ENCODE results near the gene CCT3. TPM values are rescaled to one million over a fixed set of nuclear protein-coding genes. Genes with fewer than 3 reads are reported as not detected.
"Not testable (repeated sequence)": the region's sequence is repeated elsewhere in the genome, so short reads cannot be mapped to it uniquely, and the experiment has no call there.

CCT3 gene
- total RNA-seq, 1 donor from 2014 or later: 186 TPM

- H3K27me3 ChIP-seq: no peaks in the 10 kb centered on the region
- intact Hi-C loops (cut with DNase I): no loop called here
- no peak for TF ChIP-seq POLR2AphosphoS5 (IDR thresholded peaks at IDR 0.05; ENCODE audit: insufficient read depth in 1 of 2, low read depth in 1 of 2)
- TF ChIP-seq, protein P1, sequence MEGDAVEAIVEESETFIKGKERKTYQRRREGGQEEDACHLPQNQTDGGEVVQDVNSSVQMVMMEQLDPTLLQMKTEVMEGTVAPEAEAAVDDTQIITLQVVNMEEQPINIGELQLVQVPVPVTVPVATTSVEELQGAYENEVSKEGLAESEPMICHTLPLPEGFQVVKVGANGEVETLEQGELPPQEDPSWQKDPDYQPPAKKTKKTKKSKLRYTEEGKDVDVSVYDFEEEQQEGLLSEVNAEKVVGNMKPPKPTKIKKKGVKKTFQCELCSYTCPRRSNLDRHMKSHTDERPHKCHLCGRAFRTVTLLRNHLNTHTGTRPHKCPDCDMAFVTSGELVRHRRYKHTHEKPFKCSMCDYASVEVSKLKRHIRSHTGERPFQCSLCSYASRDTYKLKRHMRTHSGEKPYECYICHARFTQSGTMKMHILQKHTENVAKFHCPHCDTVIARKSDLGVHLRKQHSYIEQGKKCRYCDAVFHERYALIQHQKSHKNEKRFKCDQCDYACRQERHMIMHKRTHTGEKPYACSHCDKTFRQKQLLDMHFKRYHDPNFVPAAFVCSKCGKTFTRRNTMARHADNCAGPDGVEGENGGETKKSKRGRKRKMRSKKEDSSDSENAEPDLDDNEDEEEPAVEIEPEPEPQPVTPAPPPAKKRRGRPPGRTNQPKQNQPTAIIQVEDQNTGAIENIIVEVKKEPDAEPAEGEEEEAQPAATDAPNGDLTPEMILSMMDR (IDR thresholded peaks at IDR 0.05): no peak
- TF ChIP-seq POLR2A (IDR thresholded peaks at IDR 0.05): no peak
Observed at GRCh38 chr1:156373546-156373945, 35.5 kb upstream of the CCT3 start.

DNA sequence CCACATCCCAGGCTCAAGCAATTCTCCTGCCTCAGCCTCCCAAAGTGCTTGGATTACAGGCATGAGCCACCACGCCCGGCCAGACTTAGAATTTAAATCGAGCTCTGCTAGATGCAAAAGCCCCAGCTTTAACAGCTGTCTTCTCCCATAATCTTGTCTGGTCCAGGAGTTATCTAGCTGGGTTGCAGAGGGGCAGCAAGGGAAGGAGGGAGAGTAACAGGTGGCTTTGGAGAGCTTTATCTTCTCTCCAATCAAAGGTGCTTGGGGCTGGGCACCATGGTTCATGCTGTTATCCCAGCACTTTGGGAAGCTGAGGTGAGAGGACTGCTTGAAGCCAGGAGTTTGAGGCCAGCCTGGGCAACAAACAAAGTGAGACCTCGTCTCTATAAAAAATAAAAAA, 34.8 kb upstream of the CCT3 start:
- intact Hi-C loops (cut with DNase I): no loop called here
- H3K27ac ChIP-seq: no peak overlapping the region
- H3K9me3 ChIP-seq: no peaks in the 10 kb centered on the region
- H3K36me3 ChIP-seq: no peaks in the 10 kb centered on the region
- TF ChIP-seq, protein P1 (IDR thresholded peaks at IDR 0.05): no peak
- TF ChIP-seq POLR2A (IDR thresholded peaks at IDR 0.05): no peak
- peaks cover 11% of the 10 kb centered on the region for H3K4me1 ChIP-seq
- H3K4me3 ChIP-seq: no peak overlapping the region
- DNase-seq (ENCODE audit: extremely low spot score in 2 of 2): no peak
- no peaks in the 10 kb centered on the region for H3K27me3 ChIP-seq

More at GRCh38 chr1:156373546-156373945, 35.5 kb upstream of the CCT3 start:
- Histone ChIP-seq H3K4me3 (no peak overlapping the region), H3K27ac (no peak overlapping the region), H3K4me1 (peaks cover 7% of the 10 kb centered on the region), H3K9me3 (no peaks in the 10 kb centered on the region), H3K36me3 (no peaks in the 10 kb centered on the region)
- DNase-seq (ENCODE audit: extremely low spot score in 2 of 2): no peak

DNA sequence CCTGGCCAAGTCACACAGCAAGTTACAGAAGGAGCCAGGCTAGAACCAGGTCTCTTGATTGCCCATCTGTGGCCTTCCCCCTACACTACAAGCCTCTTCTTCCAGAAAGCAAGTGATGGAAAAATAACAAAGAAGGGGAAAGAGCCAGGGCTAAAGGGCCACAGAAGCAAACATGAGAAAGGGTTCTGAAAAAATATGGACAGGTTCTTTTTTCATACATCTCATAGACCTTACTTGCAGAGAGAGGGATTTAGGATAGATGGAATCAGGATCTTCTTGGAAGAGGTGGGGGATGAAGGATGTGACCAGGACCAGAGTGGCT, 34.1 kb upstream of the CCT3 start:
- intact Hi-C loops (cut with DNase I): no loop called here

GRCh38 chr1:156371553-156372264, 33.6 kb upstream of the CCT3 start:
- no peaks in the 10 kb centered on the region for H3K9me3 ChIP-seq
- TF ChIP-seq, protein P1 (IDR thresholded peaks at IDR 0.05): no peak
- TF ChIP-seq POLR2A (IDR thresholded peaks at IDR 0.05) (no peak), POLR2AphosphoS5 (IDR thresholded peaks at IDR 0.05; ENCODE audit: insufficient read depth in 1 of 2, low read depth in 1 of 2) (no peak)
- H3K4me3 ChIP-seq: no peak overlapping the region
- no peaks in the 10 kb centered on the region for H3K27me3 ChIP-seq
- H3K27ac ChIP-seq: no peak overlapping the region
- no peak for DNase-seq (ENCODE audit: extremely low spot score in 2 of 2)
- H3K36me3 ChIP-seq: no peaks in the 10 kb centered on the region
- intact Hi-C loops (cut with DNase I): no loop called here
- H3K4me1 ChIP-seq: peaks cover 11% of the 10 kb centered on the region

More for the DNA sequence above, 34.1 kb upstream of the CCT3 start:
- no peaks in the 10 kb centered on the region for H3K27me3 ChIP-seq
- H3K27ac ChIP-seq: no peak overlapping the region
- TF ChIP-seq POLR2A (IDR thresholded peaks at IDR 0.05) (no peak), POLR2AphosphoS5 (IDR thresholded peaks at IDR 0.05; ENCODE audit: insufficient read depth in 1 of 2, low read depth in 1 of 2) (no peak)
- TF ChIP-seq, protein P1 (IDR thresholded peaks at IDR 0.05): no peak
- H3K4me3 ChIP-seq: no peak overlapping the region
- no peaks in the 10 kb centered on the region for H3K36me3 ChIP-seq
- no peak for DNase-seq (ENCODE audit: extremely low spot score in 2 of 2)
- no peaks in the 10 kb centered on the region for H3K9me3 ChIP-seq
- H3K4me1 ChIP-seq: peaks cover 11% of the 10 kb centered on the region

GRCh38 chr1:156369685-156370286, 31.7 kb upstream of the CCT3 start:
- H3K27me3 ChIP-seq; H3K27ac ChIP-seq; H3K9me3 ChIP-seq; H3K36me3 ChIP-seq; DNase-seq (ENCODE audit: extremely low spot score in 2 of 2); intact Hi-C loops (cut with DNase I): not testable (repeated sequence)
- peak overlapping the region in 1 of 2 donors; percentile 36 for H3K4me3 ChIP-seq
- H3K4me1 ChIP-seq: peaks cover 11% of the 10 kb centered on the region

Measured in vagina (tissue), 2 donors.